BJ (cell line): ENCODE measurements around the gene RNPEP. TPM values are rescaled to one million over a fixed set of nuclear protein-coding genes. Genes with fewer than 3 reads are reported as not detected.
"Not testable (repeated sequence)": the region's sequence is repeated elsewhere in the genome, so short reads cannot be mapped to it uniquely, and the experiment has no call there.

Experiments used
- CTCF ChIA-PET: fragments of 350-600 bp; formaldehyde crosslinking; extraction: SDS; loops from one replicate; lab custom pipeline; 2021; ENCODE audit warnings: antibody characterized with exemption, inconsistent platforms; lab: Yijun Ruan, JAX
- POLR2A ChIA-PET: fragments of 300-600 bp; sonication (Branson Sonifier 250); formaldehyde crosslinking; extraction: SDS; loops from one replicate; lab custom pipeline; 2021; ENCODE audit warnings: antibody characterized with exemption; lab: Charles Lee
- DNase-seq: peaks from one replicate; pipeline ENCODE4 v3.0.0-alpha.2; 2011; ENCODE audit warnings: low read depth
- H3K27me3 ChIP-seq: 2 replicates; pipeline ENCODE4 v1.6.0; 2011; ENCODE audit warnings: low read length; ENCODE audit not compliant: control insufficient read depth, insufficient read depth
- H3K36me3 ChIP-seq: 2 replicates; pipeline ENCODE4 v1.5.1; 2011; ENCODE audit warnings: low read length; ENCODE audit not compliant: control insufficient read depth, insufficient read depth
- H3K4me3 ChIP-seq: 2 replicates; pipeline ENCODE4 v1.5.1; 2011; ENCODE audit warnings: low read depth, mild to moderate bottlenecking, control low read depth, low read length
- polyA plus RNA-seq: library from polyadenylated mRNA; depleted of rRNA; stranded (reverse); fragments of >200 nt; gene quantifications from 2 replicates; pipeline ENCODE4 v1.2.3, GENCODE V29; 2011
- TF ChIP-seq, protein P1 (sequence below): IDR thresholded peaks from 2 replicates; pipeline ENCODE4 v1.5.1; 2011; ENCODE audit warnings: low read depth, mild to moderate bottlenecking, control low read depth, inconsistent platforms, low read length, moderate library complexity; ENCODE audit not compliant: insufficient read depth

RNPEP gene
- polyA plus RNA-seq, 1 experiment: 51.5 TPM

DNA sequence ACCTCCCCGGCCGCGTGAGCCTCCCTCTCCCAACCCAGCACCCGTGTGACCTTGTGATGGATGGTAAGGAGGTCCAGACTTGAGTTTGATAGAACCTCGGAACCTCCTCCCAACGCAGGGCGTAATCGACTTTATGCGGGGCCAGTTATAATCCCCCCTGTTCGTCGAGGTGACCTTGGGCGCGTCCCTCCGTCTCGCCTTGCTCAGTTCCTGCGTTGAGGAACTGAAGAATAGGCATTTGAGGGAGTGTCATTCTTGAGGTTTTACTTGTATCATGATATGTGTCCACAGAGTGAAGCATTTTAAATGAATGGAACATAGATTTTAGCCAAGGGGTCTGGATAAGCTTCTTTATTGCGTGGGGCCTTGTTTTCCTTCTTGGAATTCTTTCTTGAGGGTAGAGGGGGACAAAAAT is 26.7 kb upstream of the RNPEP start:
- H3K4me3 ChIP-seq: peak overlapping the region; percentile 95
- TF ChIP-seq, protein P1, sequence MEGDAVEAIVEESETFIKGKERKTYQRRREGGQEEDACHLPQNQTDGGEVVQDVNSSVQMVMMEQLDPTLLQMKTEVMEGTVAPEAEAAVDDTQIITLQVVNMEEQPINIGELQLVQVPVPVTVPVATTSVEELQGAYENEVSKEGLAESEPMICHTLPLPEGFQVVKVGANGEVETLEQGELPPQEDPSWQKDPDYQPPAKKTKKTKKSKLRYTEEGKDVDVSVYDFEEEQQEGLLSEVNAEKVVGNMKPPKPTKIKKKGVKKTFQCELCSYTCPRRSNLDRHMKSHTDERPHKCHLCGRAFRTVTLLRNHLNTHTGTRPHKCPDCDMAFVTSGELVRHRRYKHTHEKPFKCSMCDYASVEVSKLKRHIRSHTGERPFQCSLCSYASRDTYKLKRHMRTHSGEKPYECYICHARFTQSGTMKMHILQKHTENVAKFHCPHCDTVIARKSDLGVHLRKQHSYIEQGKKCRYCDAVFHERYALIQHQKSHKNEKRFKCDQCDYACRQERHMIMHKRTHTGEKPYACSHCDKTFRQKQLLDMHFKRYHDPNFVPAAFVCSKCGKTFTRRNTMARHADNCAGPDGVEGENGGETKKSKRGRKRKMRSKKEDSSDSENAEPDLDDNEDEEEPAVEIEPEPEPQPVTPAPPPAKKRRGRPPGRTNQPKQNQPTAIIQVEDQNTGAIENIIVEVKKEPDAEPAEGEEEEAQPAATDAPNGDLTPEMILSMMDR: no peak
- CTCF ChIA-PET: interaction anchor here (0.7 to 4.5 kb wide), 5 partner anchors 9 to 73 kb away, joined by 3 to 26 read pairs (median 3); partner anchors contain the start of gene LMOD1
- POLR2A ChIA-PET: interaction anchor here (1.0 kb wide), 1 partner anchor 51 kb away, joined by 3 read pairs; no protein-coding TSS in a partner anchor
- DNase-seq: no peak
- no peaks in the 10 kb centered on the region for H3K27me3 ChIP-seq
- H3K36me3 ChIP-seq: peaks cover 6% of the 10 kb centered on the region; the same call in 1 of the 2 replicates

DNA sequence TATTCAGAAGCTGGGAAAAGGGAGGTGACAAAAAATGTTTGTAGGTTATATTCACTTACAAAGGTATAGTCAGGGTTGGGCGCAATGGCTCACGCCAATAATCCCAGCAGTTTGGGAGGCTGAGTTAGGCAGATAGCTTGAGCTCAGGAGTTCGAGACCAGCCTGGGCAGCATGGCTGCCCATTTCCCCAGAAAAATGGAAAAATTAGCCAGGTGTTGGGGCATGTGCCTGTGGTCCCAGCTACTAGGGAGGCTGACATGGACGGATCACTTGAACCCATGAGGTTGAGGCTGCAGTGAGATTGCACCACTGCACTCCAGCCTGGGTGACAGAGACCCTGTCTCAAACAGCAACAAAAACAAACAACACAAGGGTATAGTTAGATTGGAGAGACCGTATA is 24.1 kb upstream of the RNPEP start:
- ChIA-PET POLR2A (no interaction called here), CTCF (interaction anchor here (0.9 to 2.2 kb wide), 2 partner anchors 62 to 75 kb away, joined by 4 to 18 read pairs; no protein-coding TSS in a partner anchor)
- no peak for DNase-seq
- TF ChIP-seq, protein P1: no peak
- Histone ChIP-seq H3K36me3 (peaks cover 10% of the 10 kb centered on the region), H3K27me3 (no peaks in the 10 kb centered on the region), H3K4me3 (no peak overlapping the region)

DNA sequence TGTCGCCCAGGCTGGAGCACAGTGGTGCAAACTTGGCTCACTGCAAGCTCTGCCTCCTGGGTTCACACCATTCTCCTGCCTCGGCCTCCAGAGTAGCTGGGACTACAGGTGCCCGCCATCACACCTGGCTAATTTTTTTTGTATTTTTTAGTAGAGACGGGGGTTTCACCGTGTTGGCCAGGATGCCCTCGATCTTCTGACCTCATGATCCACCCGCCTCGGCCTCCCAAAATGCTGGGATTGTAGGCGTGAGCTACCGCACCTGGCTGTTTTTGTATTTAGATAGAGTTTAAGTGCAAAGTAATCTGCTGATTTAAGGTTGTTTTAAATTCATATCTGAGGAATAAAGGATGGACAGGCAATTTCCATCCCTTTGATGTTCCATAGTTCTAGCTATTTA is 20.1 kb upstream of the RNPEP start:
- H3K4me3 ChIP-seq, DNase-seq, H3K27me3 ChIP-seq: not testable (repeated sequence)
- peaks cover 16% of the 10 kb centered on the region for H3K36me3 ChIP-seq
- POLR2A ChIA-PET: interaction anchor here (0.6 kb wide), 1 partner anchor 18 kb away, joined by 9 read pairs; no protein-coding TSS in a partner anchor
- CTCF ChIA-PET: interaction anchor here (1.2 to 10.6 kb wide), 6 partner anchors 10 to 253 kb away, joined by 3 to 123 read pairs (median 5); no protein-coding TSS in a partner anchor

DNA sequence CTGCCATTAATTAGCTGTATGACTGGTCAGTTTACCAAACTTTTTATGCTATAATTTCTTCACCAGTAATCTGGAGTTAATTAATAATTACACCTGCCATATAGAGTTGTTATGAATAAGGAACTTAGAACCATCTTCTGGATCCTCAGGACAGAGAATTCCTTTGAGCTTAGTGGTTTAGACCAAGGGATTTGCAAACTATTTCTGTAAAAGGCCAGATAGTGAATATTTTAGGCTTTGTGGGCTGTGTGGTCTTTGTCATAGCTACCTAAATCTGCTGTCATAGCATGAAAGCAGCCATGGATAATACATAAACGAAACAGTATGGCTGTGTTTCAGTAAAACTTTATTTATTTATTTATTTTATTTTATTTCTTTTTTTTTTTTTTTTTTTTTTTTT is 18.2 kb upstream of the RNPEP start:
- POLR2A ChIA-PET: no interaction called here
- Histone ChIP-seq H3K36me3 (peaks cover 10% of the 10 kb centered on the region), H3K4me3 (no peak overlapping the region), H3K27me3 (no peaks in the 10 kb centered on the region)
- CTCF ChIA-PET: interaction anchor here (1.0 to 10.6 kb wide), 7 partner anchors 9 to 135 kb away, joined by 3 to 123 read pairs (median 4); partner anchors contain the start of gene IPO9
- peak; percentile 41 for DNase-seq
- TF ChIP-seq, protein P1: no peak

DNA sequence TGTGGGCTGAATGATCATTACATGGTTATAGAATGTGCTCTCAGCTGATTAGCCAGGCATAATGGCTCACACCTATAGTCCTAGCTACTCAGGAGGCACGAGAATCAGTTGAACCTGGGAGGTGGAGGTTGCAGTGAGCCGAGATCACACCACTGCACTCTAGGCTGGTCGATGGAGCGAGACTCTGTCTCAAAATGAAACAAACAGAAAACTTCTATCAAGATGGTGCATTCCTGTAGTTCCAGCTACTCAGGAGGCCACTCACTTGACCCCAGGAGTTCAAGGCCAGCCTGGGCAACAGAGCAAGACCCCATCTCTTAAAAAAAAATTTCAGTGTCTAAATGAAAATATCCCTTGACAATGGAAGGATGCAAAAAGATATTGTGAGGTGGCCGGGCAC is 16.3 kb upstream of the RNPEP start:
- Histone ChIP-seq H3K36me3 (peaks cover 13% of the 10 kb centered on the region), H3K27me3 (no peaks in the 10 kb centered on the region), H3K4me3 (no peak overlapping the region)
- ChIA-PET POLR2A (interaction anchor here (0.6 kb wide), 2 partner anchors 48 to 112 kb away, joined by 3 to 6 read pairs; no protein-coding TSS in a partner anchor), CTCF (interaction anchor here (1.3 to 10.6 kb wide), 3 partner anchors 33 to 88 kb away, joined by 4 to 123 read pairs (median 4); no protein-coding TSS in a partner anchor)
- DNase-seq: no peak
- TF ChIP-seq, protein P1: no peak
